NCI-H1105 treated with DMSO at 0.1 percent for 48 hours (cell line): Measurements from ENCODE around the gene UNK.

Experiments
- DNase-seq: peaks from one replicate; lab custom pipeline; 2025; lab: John Stamatoyannopoulos, UW

Gene UNK

GRCh38 chr17:75821552-75821951 is 36.9 kb downstream of the UNK start:
- no peak for DNase-seq

GRCh38 chr17:75822119-75822799 is 37.7 kb downstream of the UNK start:
- peak; percentile 83 for DNase-seq

GRCh38 chr17:75822800-75823166 is 38.2 kb downstream of the UNK start:
- no peak for DNase-seq

- DNase-seq, result no peak
These were observed 38.8 kb downstream of the UNK start for GRCh38 chr17:75823257-75824041.

GRCh38 chr17:75824050-75824552 is 39.5 kb downstream of the UNK start:
- DNase-seq, result no peak

- no peak for DNase-seq
These were observed 40.1 kb downstream of the UNK start for GRCh38 chr17:75824666-75825065.

- no peak for DNase-seq
These were observed 40.5 kb downstream of the UNK start for GRCh38 chr17:75825149-75825552.

GRCh38 chr17:75825748-75826370 is 41.3 kb downstream of the UNK start:
- no peak for DNase-seq

- DNase-seq, result no peak
These were observed 42.1 kb downstream of the UNK start for GRCh38 chr17:75826561-75827307.

GRCh38 chr17:75827308-75828075 is 42.9 kb downstream of the UNK start:
- DNase-seq, result peak; percentile 59

GRCh38 chr17:75828076-75828400 is 43.4 kb downstream of the UNK start:
- DNase-seq, result no peak

GRCh38 chr17:75828741-75829140 is 44.1 kb downstream of the UNK start:
- DNase-seq, result no peak

- DNase-seq, result no peak
These were observed 45.1 kb downstream of the UNK start for GRCh38 chr17:75829747-75830146.

GRCh38 chr17:75830164-75831031 is 45.8 kb downstream of the UNK start:
- no peak for DNase-seq

- no peak for DNase-seq
These were observed 46.5 kb downstream of the UNK start for GRCh38 chr17:75831032-75831571.

GRCh38 chr17:75832164-75832651 is 47.6 kb downstream of the UNK start:
- no peak for DNase-seq

- no peak for DNase-seq
These were observed 48.2 kb downstream of the UNK start for GRCh38 chr17:75832652-75833400.

- DNase-seq, result no peak
These were observed 49.8 kb downstream of the UNK start for GRCh38 chr17:75834279-75834920.
